Liver (tissue), 10 donors: ENCODE measurements around the gene SPTBN5. TPM values are rescaled to one million over a fixed set of nuclear protein-coding genes. Genes with fewer than 3 reads are reported as not detected.

Experiments
- DNase-seq: peaks from one replicate; pipeline ENCODE4 v3.0.0-alpha.2; 2017; ENCODE audit warnings: low spot score
- H3K27ac ChIP-seq, 2 donors: one replicate each; pipeline ENCODE4 v1.7.0; 2013; ENCODE audit warnings: inconsistent platforms in 2 of 2, low read length in 2 of 2, control low read depth in 1 of 2, low read depth in 1 of 2, mild to moderate bottlenecking in 1 of 2
- H3K27me3 ChIP-seq, 4 donors: one replicate each; pipeline versions ENCODE4 v1.6.1 to v1.7.0; 2013; ENCODE audit warnings: low read length in 3 of 4, inconsistent platforms in 1 of 4, mild to moderate bottlenecking in 1 of 4, moderate library complexity in 1 of 4; ENCODE audit not compliant: control insufficient read depth in 4 of 4, insufficient read depth in 4 of 4
- H3K36me3 ChIP-seq, 4 donors: one replicate each; pipeline versions ENCODE4 v1.6.1 to v1.7.0; 2013; ENCODE audit warnings: low read length in 3 of 4, mild to moderate bottlenecking in 3 of 4, low read depth in 1 of 4, moderate library complexity in 1 of 4; ENCODE audit not compliant: control insufficient read depth in 4 of 4, insufficient read depth in 3 of 4
- H3K4me1 ChIP-seq, 4 donors: one replicate each; pipeline versions ENCODE4 v1.6.1 to v1.7.0; 2013; ENCODE audit warnings: low read length in 3 of 4, mild to moderate bottlenecking in 3 of 4, moderate library complexity in 1 of 4; ENCODE audit not compliant: control insufficient read depth in 4 of 4, insufficient read depth in 4 of 4
- H3K4me3 ChIP-seq, 3 donors: one replicate each; pipeline versions ENCODE4 v1.6.1 to v1.7.0; 2013; ENCODE audit warnings: low read length in 3 of 3, control low read depth in 1 of 3, low read depth in 1 of 3, mild to moderate bottlenecking in 1 of 3
- H3K9ac ChIP-seq, 2 donors: one replicate each; pipeline ENCODE4 v1.7.0; 2013; ENCODE audit warnings: low read length in 2 of 2, mild to moderate bottlenecking in 2 of 2, moderate library complexity in 2 of 2, control low read depth in 1 of 2, low read depth in 1 of 2
- H3K9me3 ChIP-seq, 4 donors: one replicate each; pipeline versions ENCODE4 v1.6.1 to v1.7.0; 2013; ENCODE audit warnings: low read length in 3 of 4; ENCODE audit not compliant: control insufficient read depth in 4 of 4
- EGR1 ChIP-seq, 2 donors: IDR thresholded peaks; 2 replicates each; pipeline ENCODE4 v1.6.1; 2016 to 2018; ENCODE audit warnings: antibody characterized with exemption in 2 of 2, low read depth in 2 of 2
- FOXA2 ChIP-seq: IDR thresholded peaks from 2 replicates; pipeline ENCODE4 v1.6.1; 2016; ENCODE audit warnings: antibody characterized with exemption
- HNF4A ChIP-seq, 2 donors: conservative IDR thresholded peaks; 2 replicates each; pipeline ENCODE4 v1.6.1; 2016; ENCODE audit warnings: antibody characterized with exemption in 2 of 2, mild to moderate bottlenecking in 2 of 2
- HNF4G ChIP-seq: IDR thresholded peaks from 2 replicates; pipeline ENCODE4 v1.6.1; 2016; ENCODE audit warnings: antibody characterized with exemption
- JUND ChIP-seq, 2 donors: IDR thresholded peaks; 2 replicates each; pipeline ENCODE4 v1.6.1; 2016; ENCODE audit warnings: antibody characterized with exemption in 2 of 2
- NR2F2 ChIP-seq: IDR thresholded peaks from 2 replicates; pipeline ENCODE4 v1.6.1; 2016; ENCODE audit warnings: antibody characterized with exemption
- RAD21 ChIP-seq, 2 donors: IDR thresholded peaks; 2 replicates each; pipeline ENCODE4 v1.6.1; 2016; ENCODE audit warnings: antibody characterized with exemption in 2 of 2, mild to moderate bottlenecking in 2 of 2
- RXRA ChIP-seq, 2 donors: IDR thresholded peaks; 2 replicates each; pipeline ENCODE4 v1.6.1; 2017 to 2018; ENCODE audit warnings: antibody characterized with exemption in 2 of 2, mild to moderate bottlenecking in 1 of 2
- SP1 ChIP-seq: IDR thresholded peaks from 2 replicates; pipeline ENCODE4 v1.6.1; 2018; ENCODE audit warnings: antibody characterized with exemption, mild to moderate bottlenecking
- WGBS: extraction: QIAGEN DNeasy Blood & Tissue Kit; methylation state at CpG from one replicate; pipeline ENCODE4 v1.1.7; 2013; 5-methylcytosine and 5-hydroxymethylcytosine counted together
- polyA plus RNA-seq, 2 donors: library from polyadenylated mRNA; stranded (reverse) in 1 of 2; unstranded in 1 of 2; fragments of 200-250 nt in 1 of 2; fragments of >200 nt in 1 of 2; fragmentation: Nextera tagmentation in 1 of 2; extraction: Ambion mirVana in 1 of 2; gene quantifications; one replicate each; pipeline versions ENCODE4 v1.2.1 to v1.2.3, GENCODE V29; 2013 to 2015
- small RNA-seq: library from RNA; depleted of rRNA; stranded (forward); fragments of <200 nt; gene quantifications from one replicate; pipeline ENCODE3, GENCODE V24; 2014
- total RNA-seq, 2 donors: library from RNA; depleted of rRNA; stranded (reverse); fragments of >200 nt; gene quantifications; one replicate each; pipeline ENCODE4 v1.2.3, GENCODE V29; 2014
- donor health status: healthy.
- donor health status: healthy.
- donor health status: healthy.
- donor health status: healthy.
- donor health status: healthy.

The SPTBN5 gene
- total and polyA plus RNA-seq, 4 donors = 0.12 to 1.7 (median 0.17) TPM

GRCh38 chr15:41799488-41799805 lies 94.4 kb downstream of the SPTBN5 start:
- H3K27me3 ChIP-seq = no peaks in the 10 kb centered on the region
- no peak overlapping the region for H3K4me3 ChIP-seq
- DNase-seq = no peak
- no peak for TF ChIP-seq SP1
- no peak for TF ChIP-seq HNF4G
- no peak for TF ChIP-seq RXRA (IDR thresholded peaks at IDR 0.05)
- TF ChIP-seq EGR1 (IDR thresholded peaks at IDR 0.05; ENCODE audit: low read depth in 2 of 2) = no peak
- TF ChIP-seq RAD21 (IDR thresholded peaks at IDR 0.05) = no peak
- TF ChIP-seq NR2F2 = no peak
- no peak overlapping the region for H3K27ac ChIP-seq
- peaks cover 0 to 3% (median 0%) of the 10 kb centered on the region in 4 donors for H3K36me3 ChIP-seq
- no peak overlapping the region for H3K9ac ChIP-seq
- WGBS = 89% methylated on average over 5 of the region's 5 CpGs
- no peaks in the 10 kb centered on the region for H3K9me3 ChIP-seq
- H3K4me1 ChIP-seq = no peaks in the 10 kb centered on the region

- H3K27ac ChIP-seq = no peak overlapping the region
These were observed 95.0 kb downstream of the SPTBN5 start for GRCh38 chr15:41798607-41799487.

More at GRCh38 chr15:41798607-41799487, 95.0 kb downstream of the SPTBN5 start:
- TF ChIP-seq FOXA2 (no peak), JUND (IDR thresholded peaks at IDR 0.05) (peak in 1 of 2 donors; percentile 8), HNF4G (no peak), HNF4A (conservative IDR thresholded peaks at IDR 0.05) (peak in 1 of 2 donors; percentile 47)
- Histone ChIP-seq H3K9me3 (no peaks in the 10 kb centered on the region), H3K4me1 (no peaks in the 10 kb centered on the region), H3K9ac (no peak overlapping the region), H3K4me3 (no peak overlapping the region), H3K27me3 (no peaks in the 10 kb centered on the region), H3K36me3 (peaks cover 0 to 3% (median 0%) of the 10 kb centered on the region in 4 donors)
- no peak for DNase-seq
- 95% methylated on average over 9 of the region's 9 CpGs for WGBS

Small RNAs within 50 kb of the gene (small RNA-seq; reads per million reads assigned to genes)
- not detected for gene JMJD7-PLA2G4B
- gene MIR4310 = not detected
- not detected for gene RNA5SP393

Other genes starting within 250 kb of the SPTBN5 start
- gene MGA, start 233.6 kb downstream of the SPTBN5 start, total RNA-seq = 10 to 100 TPM; 17.3 to 33.5 TPM
- gene MGA, start 233.6 kb downstream of the SPTBN5 start, polyA plus RNA-seq = 1 to 10 TPM; 2.1 to 9.1 TPM
- 10 to 100 TPM in 1 of 2 donors, 1 to 10 TPM in 1; 3.7 to 10.3 TPM for gene MAPKBP1, start 119.6 kb downstream of the SPTBN5 start, total RNA-seq
- gene MAPKBP1, start 119.6 kb downstream of the SPTBN5 start, polyA plus RNA-seq = 1 to 10 TPM in 1 of 2 donors, under 1 TPM in 1; 0.89 to 1.7 TPM
- gene JMJD7, start 66.0 kb downstream of the SPTBN5 start, total RNA-seq = 1 to 10 TPM in 1 of 2 donors, under 1 TPM in 1; 0.75 to 4.9 TPM
- gene JMJD7, start 66.0 kb downstream of the SPTBN5 start, polyA plus RNA-seq = 1 to 10 TPM; 5.9 TPM
- gene PLA2G4B, start 55.2 kb downstream of the SPTBN5 start, total RNA-seq = 1 to 10 TPM in 1 of 2 donors, under 1 TPM in 1; 0.33 to 3.2 TPM
- 1 to 10 TPM; 1.4 to 3.6 TPM for gene PLA2G4B, start 55.2 kb downstream of the SPTBN5 start, polyA plus RNA-seq
- 1 to 10 TPM; 5.1 to 10.0 TPM for gene EHD4, start 78.5 kb upstream of the SPTBN5 start, total RNA-seq
- 1 to 10 TPM; 3.3 to 7.3 TPM for gene EHD4, start 78.5 kb upstream of the SPTBN5 start, polyA plus RNA-seq
- gene PLA2G4E, start 127.0 kb upstream of the SPTBN5 start, total RNA-seq = not detected
- gene PLA2G4E, start 127.0 kb upstream of the SPTBN5 start, polyA plus RNA-seq = not detected
- gene PLA2G4D, start 200.5 kb upstream of the SPTBN5 start, total RNA-seq = not detected
- not detected for gene PLA2G4D, start 200.5 kb upstream of the SPTBN5 start, polyA plus RNA-seq